ENCODE data around the gene MEGF11. TPM values are rescaled to one million over a fixed set of nuclear protein-coding genes. Genes with fewer than 3 reads are reported as not detected.

MEGF11 gene
- total RNA-seq, 1 donor from 2014 or later = not detected

- H3K36me3 ChIP-seq (ENCODE audit: control insufficient read depth, insufficient read depth, low read length) = no peaks in the 10 kb centered on the region
- DNase-seq (ENCODE audit: low read depth) = no peak
- H3K27me3 ChIP-seq (ENCODE audit: control insufficient read depth, insufficient read depth, low read length) = peaks cover 5% of the 10 kb centered on the region
- no peak for FAIRE-seq
- no peak overlapping the region for H3K4me3 ChIP-seq (ENCODE audit: low read depth, low read length)
- no peak for TF ChIP-seq CTCF (IDR thresholded peaks at IDR 0.05; ENCODE audit: insufficient read depth, low read length, severe bottlenecking)
Measured at GRCh38 chr15:66040211-66040892, 213.2 kb downstream of the MEGF11 start.

GRCh38 chr15:66039117-66039871 is 214.3 kb downstream of the MEGF11 start:
- DNase-seq (ENCODE audit: low read depth) (peak; percentile 33), FAIRE-seq (no peak)
- Histone ChIP-seq H3K36me3 (ENCODE audit: control insufficient read depth, insufficient read depth, low read length) (no peaks in the 10 kb centered on the region), H3K27me3 (ENCODE audit: control insufficient read depth, insufficient read depth, low read length) (peaks cover 5% of the 10 kb centered on the region), H3K4me3 (ENCODE audit: low read depth, low read length) (no peak overlapping the region)
- no peak for TF ChIP-seq CTCF (IDR thresholded peaks at IDR 0.05; ENCODE audit: insufficient read depth, low read length, severe bottlenecking)

- no peak for TF ChIP-seq CTCF (IDR thresholded peaks at IDR 0.05; ENCODE audit: insufficient read depth, low read length, severe bottlenecking)
- DNase-seq (ENCODE audit: low read depth) = no peak
- peaks cover 5% of the 10 kb centered on the region for H3K27me3 ChIP-seq (ENCODE audit: control insufficient read depth, insufficient read depth, low read length)
- H3K4me3 ChIP-seq (ENCODE audit: low read depth, low read length) = no peak overlapping the region
- no peaks in the 10 kb centered on the region for H3K36me3 ChIP-seq (ENCODE audit: control insufficient read depth, insufficient read depth, low read length)
- no peak for FAIRE-seq
Measured at GRCh38 chr15:66038387-66039116, 215.0 kb downstream of the MEGF11 start.

- H3K27me3 ChIP-seq (ENCODE audit: control insufficient read depth, insufficient read depth, low read length) = peaks cover 5% of the 10 kb centered on the region
- FAIRE-seq (no peak), DNase-seq (ENCODE audit: low read depth) (no peak)
- H3K36me3 ChIP-seq (ENCODE audit: control insufficient read depth, insufficient read depth, low read length) = no peaks in the 10 kb centered on the region
- TF ChIP-seq CTCF (IDR thresholded peaks at IDR 0.05; ENCODE audit: insufficient read depth, low read length, severe bottlenecking) = no peak
- no peak overlapping the region for H3K4me3 ChIP-seq (ENCODE audit: low read depth, low read length)
Measured at GRCh38 chr15:66036859-66037258, 216.7 kb downstream of the MEGF11 start.

- DNase-seq (ENCODE audit: low read depth) = no peak
- no peak for FAIRE-seq
- H3K36me3 ChIP-seq (ENCODE audit: control insufficient read depth, insufficient read depth, low read length) = no peaks in the 10 kb centered on the region
- H3K27me3 ChIP-seq (ENCODE audit: control insufficient read depth, insufficient read depth, low read length) = peaks cover 5% of the 10 kb centered on the region
- no peak overlapping the region for H3K4me3 ChIP-seq (ENCODE audit: low read depth, low read length)
- TF ChIP-seq CTCF (IDR thresholded peaks at IDR 0.05; ENCODE audit: insufficient read depth, low read length, severe bottlenecking) = no peak
Measured at GRCh38 chr15:66035901-66036300, 217.6 kb downstream of the MEGF11 start.
